GM18508 (cell line): ENCODE measurements around the gene POLD4.

Experiments used
- ATAC-seq: cut with Tn5 transposase; IDR thresholded peaks from one replicate; pipeline ENCODE4 v1.9.1; 2021; ENCODE audit warnings: moderate number of reproducible peaks; ENCODE audit not compliant: insufficient read depth, unreplicated experiment

The POLD4 gene

GRCh38 chr11:67304511-67305113, 48.7 kb downstream of the POLD4 start:
- ATAC-seq, result no peak

DNA sequence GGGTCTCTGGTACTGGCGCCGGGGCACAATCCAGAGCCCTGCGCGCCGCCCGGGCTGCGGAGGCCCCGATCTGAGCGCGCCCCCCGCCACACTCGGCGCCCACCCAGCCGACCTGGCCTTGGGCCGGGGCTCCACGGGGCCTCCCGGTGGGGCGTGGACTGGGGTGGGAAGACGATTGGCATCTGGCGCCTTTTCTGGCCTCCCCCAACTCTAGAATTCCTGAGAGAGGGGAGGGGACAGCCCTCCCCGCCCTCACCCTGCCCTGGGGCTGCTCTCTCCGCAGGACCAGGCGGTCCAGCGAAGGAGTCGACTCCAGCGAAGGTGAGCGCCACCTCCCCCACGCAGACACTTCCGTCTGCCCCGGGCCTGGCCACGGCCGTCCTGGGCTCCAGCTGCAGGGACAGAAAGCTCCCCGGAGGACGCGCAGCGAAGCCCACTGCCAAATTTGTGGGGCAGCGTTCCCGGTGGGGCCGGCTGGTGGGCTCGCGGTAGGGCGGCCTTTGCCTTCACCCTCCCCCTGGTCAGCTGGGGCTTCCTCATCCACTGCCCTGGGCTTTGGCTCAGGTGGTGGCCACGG, 49.4 kb downstream of the POLD4 start:
- no peak for ATAC-seq

DNA sequence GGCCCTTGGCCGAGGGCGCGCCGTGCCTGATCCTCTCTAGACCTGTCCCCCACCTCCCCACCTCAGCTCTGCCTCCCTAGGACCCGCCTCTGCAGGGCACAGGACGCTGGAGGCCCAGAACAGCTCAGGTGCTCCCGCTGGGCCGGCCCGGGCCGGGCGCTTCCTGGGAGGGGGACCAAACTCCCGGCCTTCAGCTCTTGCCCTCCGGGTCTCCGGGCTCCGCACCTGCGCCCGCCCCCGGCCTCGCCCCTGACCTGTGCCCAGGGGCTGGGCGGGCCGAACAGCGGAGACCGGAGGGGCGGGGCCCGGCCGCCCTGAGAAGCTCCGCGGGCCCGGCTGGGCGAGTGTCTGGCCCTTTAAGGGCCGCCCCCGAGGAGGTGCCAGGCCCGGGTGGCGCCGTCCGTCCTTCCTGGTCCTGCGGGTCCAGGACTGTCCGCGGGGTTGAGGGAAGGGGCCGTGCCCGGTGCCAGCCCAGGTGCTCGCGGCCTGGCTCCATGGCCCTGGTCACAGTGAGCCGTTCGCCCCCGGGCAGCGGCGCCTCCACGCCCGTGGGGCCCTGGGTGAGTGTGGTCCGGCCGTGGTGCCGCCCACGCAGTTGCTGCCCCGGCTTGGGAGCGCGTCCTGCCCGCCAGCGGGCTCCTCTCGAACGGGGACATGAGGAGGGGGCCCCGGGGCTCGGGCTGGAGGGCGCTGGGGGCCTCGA, 50.1 kb downstream of the POLD4 start, which contains the start of gene SSH3:
Gene SSH3, plus strand, starts transcription at position 399 of the 703 bp plus-strand sequence. Its CDS starts 96 bp downstream, at position 495.
- ATAC-seq, result no peak

- ATAC-seq, result no peak
Observed at GRCh38 chr11:67302571-67303131, 50.7 kb downstream of the POLD4 start.

DNA sequence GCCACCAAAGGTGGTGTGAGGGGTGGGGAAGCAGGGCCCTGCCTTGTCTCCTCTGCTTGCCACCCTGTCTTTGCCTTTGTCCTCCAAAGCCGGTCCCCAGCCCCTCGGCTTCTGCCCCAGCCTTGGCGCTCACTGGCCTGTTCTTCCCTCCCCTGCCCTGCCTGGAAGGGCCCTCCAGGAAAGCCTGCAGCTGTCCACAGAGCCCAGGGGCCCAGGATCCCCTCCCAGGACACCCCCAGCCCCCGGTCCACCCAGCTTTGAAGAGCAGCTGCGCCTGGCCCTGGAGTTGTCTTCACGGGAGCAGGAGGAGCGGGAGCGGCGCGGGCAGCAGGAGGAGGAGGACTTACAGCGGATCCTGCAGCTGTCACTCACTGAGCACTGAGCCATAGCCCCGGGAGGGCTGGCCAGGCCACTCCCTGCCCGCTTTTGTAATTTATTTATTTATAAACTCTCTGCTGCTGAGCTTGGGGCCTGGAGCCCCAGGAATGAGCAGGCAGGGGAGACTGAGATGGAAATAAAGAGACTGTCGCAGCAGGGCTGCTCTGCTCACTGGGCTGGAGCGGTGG, 51.3 kb downstream of the POLD4 start:
- ATAC-seq, result no peak

DNA sequence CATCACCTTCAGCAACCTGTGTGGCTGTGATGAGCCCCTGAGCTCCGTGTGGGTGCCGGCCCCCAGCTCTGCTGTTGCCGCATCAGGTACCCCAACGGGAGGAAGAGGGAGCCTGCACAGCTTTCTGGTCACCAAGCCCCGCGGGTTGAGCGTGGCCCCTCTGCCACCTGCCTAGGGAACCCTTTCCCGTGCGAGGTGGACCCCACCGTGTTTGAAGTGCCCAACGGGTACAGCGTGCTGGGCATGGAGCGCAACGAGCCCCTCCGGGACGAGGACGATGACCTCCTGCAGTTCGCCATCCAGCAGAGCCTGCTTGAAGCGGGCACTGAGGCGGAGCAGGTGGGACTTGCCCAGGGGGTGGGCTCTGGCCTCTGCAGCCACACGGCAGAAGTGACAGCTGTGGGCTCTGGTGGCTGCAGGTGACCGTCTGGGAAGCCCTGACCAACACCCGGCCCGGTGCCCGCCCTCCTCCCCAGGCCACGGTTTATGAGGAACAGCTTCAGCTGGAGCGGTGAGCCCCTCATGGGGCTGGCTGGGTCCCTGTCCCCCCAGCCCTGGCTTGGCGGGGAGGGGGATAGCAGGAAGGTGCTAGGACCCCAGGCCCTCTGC, 51.9 kb downstream of the POLD4 start:
- ATAC-seq, result no peak
